ENCODE results near the gene TRIM7.

Gene TRIM7

GRCh38 chr5:181243018-181243563 lies 38.1 kb upstream of the TRIM7 start:
- TF ChIP-seq CTCF (conservative IDR thresholded peaks at IDR 0.05; ENCODE audit: low read depth, low read length) = no peak
- H3K4me3 ChIP-seq (ENCODE audit: low read depth, low read length) = peak overlapping the region; percentile 98
- peak; percentile 36 for DNase-seq (ENCODE audit: low read depth)

GRCh38 chr5:181242031-181242451 lies 37.0 kb upstream of the TRIM7 start:
- H3K4me3 ChIP-seq (ENCODE audit: low read depth, low read length) = peak overlapping the region; percentile 98
- TF ChIP-seq CTCF (conservative IDR thresholded peaks at IDR 0.05; ENCODE audit: low read depth, low read length) = no peak
- DNase-seq (ENCODE audit: low read depth) = no peak

GRCh38 chr5:181241393-181241975 lies 36.5 kb upstream of the TRIM7 start:
- peak; percentile 91 for DNase-seq (ENCODE audit: low read depth)
- H3K4me3 ChIP-seq (ENCODE audit: low read depth, low read length) = peak overlapping the region; percentile 98
- peak; percentile 24 for TF ChIP-seq CTCF (conservative IDR thresholded peaks at IDR 0.05; ENCODE audit: low read depth, low read length)

- DNase-seq (ENCODE audit: low read depth) = no peak
- H3K4me3 ChIP-seq (ENCODE audit: low read depth, low read length) = no peak overlapping the region
- no peak for TF ChIP-seq CTCF (conservative IDR thresholded peaks at IDR 0.05; ENCODE audit: low read depth, low read length)
These were observed 34.2 kb upstream of the TRIM7 start for GRCh38 chr5:181239062-181239663.

GRCh38 chr5:181237729-181238385 lies 32.9 kb upstream of the TRIM7 start:
- no peak for TF ChIP-seq CTCF (conservative IDR thresholded peaks at IDR 0.05; ENCODE audit: low read depth, low read length)
- DNase-seq (ENCODE audit: low read depth) = no peak
- no peak overlapping the region for H3K4me3 ChIP-seq (ENCODE audit: low read depth, low read length)

- no peak for TF ChIP-seq CTCF (conservative IDR thresholded peaks at IDR 0.05; ENCODE audit: low read depth, low read length)
- no peak for DNase-seq (ENCODE audit: low read depth)
- H3K4me3 ChIP-seq (ENCODE audit: low read depth, low read length) = no peak overlapping the region
These were observed 32.1 kb upstream of the TRIM7 start for GRCh38 chr5:181236954-181237641.
